ENCODE data around the gene METTL22. TPM values are rescaled to one million over a fixed set of nuclear protein-coding genes. Genes with fewer than 3 reads are reported as not detected.

METTL22 gene
- polyA plus RNA-seq, 1 of the 3 experiments (the other 2 are of a cell fraction) = 38.3 TPM

GRCh38 chr16:8645831-8646230 lies 24.3 kb downstream of the METTL22 start (continued):
- no peak for TF ChIP-seq FOSL2 (IDR thresholded peaks at IDR 0.05; ENCODE audit: borderline replicate concordance, low read depth)
- no peak for TF ChIP-seq RFX5 (IDR thresholded peaks at IDR 0.05; ENCODE audit: low read length)
- no peak for TF ChIP-seq USF2 (IDR thresholded peaks at IDR 0.05; ENCODE audit: borderline replicate concordance, low read depth, low read length)
- no peak for TF ChIP-seq POLR2AphosphoS5 (IDR thresholded peaks at IDR 0.05; ENCODE audit: low read depth, low read length)
- TF ChIP-seq EP300 (IDR thresholded peaks at IDR 0.05; ENCODE audit: borderline replicate concordance in 1 of 2, low read depth in 1 of 2, low read length in 1 of 2) = no peak
- no peak for TF ChIP-seq ZBTB33 (IDR thresholded peaks at IDR 0.05; ENCODE audit: borderline replicate concordance, low read depth)

GRCh38 chr16:8646326-8647053 lies 25.0 kb downstream of the METTL22 start:
- Histone ChIP-seq H2AFZ (ENCODE audit: low read depth) (no peak overlapping the region), H3K79me2 (ENCODE audit: insufficient read depth) (no peaks in the 10 kb centered on the region), H3K4me1 (ENCODE audit: control insufficient read depth in 1 of 2, insufficient read depth in 2 of 2, low read depth in 1 of 2, low read length in 1 of 2) (no peaks in the 10 kb centered on the region), H3K9ac (no peak overlapping the region), H3K4me2 (no peak overlapping the region), H3K9me2 (no peaks in the 10 kb centered on the region), H4K20me1 (ENCODE audit: insufficient read depth) (no peaks in the 10 kb centered on the region), H3K9me3 (no peaks in the 10 kb centered on the region), H3K36me3 (replicated peaks in 1 of 2; ENCODE audit: control insufficient read depth in 1 of 2, insufficient read depth in 2 of 2, low read length in 1 of 2) (peaks cover 24 to 55% of the 10 kb centered on the region in 2 experiments), H3K4me3 (ENCODE audit: low read depth in 2 of 2, low read length in 1 of 2) (no peak overlapping the region), H3K27me3 (ENCODE audit: insufficient read depth) (no peaks in the 10 kb centered on the region), H3F3A (replicated peaks; ENCODE audit: insufficient read depth) (no peaks in the 10 kb centered on the region), H3K27ac (ENCODE audit: low read depth in 2 of 2, low read length in 1 of 2) (no peak overlapping the region)
- ChIA-PET CTCF (interaction anchor here (1.1 to 1.2 kb wide), 3 partner anchors 74 to 140 kb away, joined by 3 to 4 read pairs (median 3); no protein-coding TSS in a partner anchor), POLR2A (no interaction called here)
- no peak for TF ChIP-seq CTCF (IDR thresholded peaks at IDR 0.05)
- no peak for TF ChIP-seq SMC3 (IDR thresholded peaks at IDR 0.05; ENCODE audit: low read depth, low read length)
- TF ChIP-seq TAF1 (IDR thresholded peaks at IDR 0.05; ENCODE audit: borderline replicate concordance, low read depth, low read length) = no peak
- TF ChIP-seq FOSL2 (IDR thresholded peaks at IDR 0.05; ENCODE audit: borderline replicate concordance, low read depth) = no peak
- no peak for TF ChIP-seq GATA2 (CRISPR knock-in tag; IDR thresholded peaks at IDR 0.05)
- TF ChIP-seq RCOR1 (IDR thresholded peaks at IDR 0.05; ENCODE audit: low read length) = no peak
- TF ChIP-seq TCF12 (IDR thresholded peaks at IDR 0.05) = no peak
- TF ChIP-seq TEAD4 (IDR thresholded peaks at IDR 0.05; ENCODE audit: borderline replicate concordance, insufficient read depth) = no peak
- no peak for TF ChIP-seq NFIC (IDR thresholded peaks at IDR 0.05; ENCODE audit: borderline replicate concordance)
- no peak for TF ChIP-seq MAX (IDR thresholded peaks at IDR 0.05; ENCODE audit: low read depth)
- TF ChIP-seq IRF3 (IDR thresholded peaks at IDR 0.05; ENCODE audit: low read depth, low read length) = no peak
- TF ChIP-seq RFX5 (IDR thresholded peaks at IDR 0.05; ENCODE audit: low read length) = no peak
- TF ChIP-seq REST (IDR thresholded peaks at IDR 0.05; ENCODE audit: low read depth, low read length) = no peak
- TF ChIP-seq USF1 (IDR thresholded peaks at IDR 0.05; ENCODE audit: borderline replicate concordance, low read depth) = no peak
- no peak for TF ChIP-seq NRF1 (IDR thresholded peaks at IDR 0.05; ENCODE audit: low read depth, low read length)
- WGBS (ENCODE audit: low lambda C conversion rate) = 97% methylated on average over 13 of the region's 13 CpGs
- DNase-seq = no peak
